ENCODE measurements around the gene FUCA1.

GRCh38 chr1:23896491-23896890 lies 28.4 kb upstream of the FUCA1 start:
- TF ChIP-seq REST (IDR thresholded peaks at IDR 0.05; ENCODE audit: insufficient read depth in 1 of 2, low read depth in 2 of 2, low read length in 1 of 2) (no peak), CTCF (IDR thresholded peaks at IDR 0.05) (no peak), POLR2AphosphoS5 (IDR thresholded peaks at IDR 0.05; ENCODE audit: low read depth, low read length) (no peak)
